Hepatocyte (in vitro differentiated cells): ENCODE results near the gene DNAJC15. TPM values are rescaled to one million over a fixed set of nuclear protein-coding genes. Genes with fewer than 3 reads are reported as not detected.

Experiments
- DNase-seq: peaks from one replicate; pipeline ENCODE4 v3.0.0-alpha.2; 2016; ENCODE audit warnings: low spot score
- H2AFZ ChIP-seq: fragments of 200-600 bp; sonication (generic); 2 replicates; pipeline ENCODE4 v1.6.0; 2016; ENCODE audit warnings: antibody characterized with exemption, mild to moderate bottlenecking
- H3K27ac ChIP-seq: fragments of 200-600 bp; sonication (generic); 2 replicates; pipeline ENCODE4 v1.5.1; 2016; ENCODE audit warnings: mild to moderate bottlenecking
- H3K27me3 ChIP-seq: fragments of 200-600 bp; sonication (generic); 2 replicates; pipeline ENCODE4 v1.6.1; 2016
- H3K36me3 ChIP-seq: fragments of 200-600 bp; sonication (generic); replicated peaks from 2 replicates; pipeline ENCODE4 v1.5.1; 2016; ENCODE audit warnings: low read depth; ENCODE audit not compliant: insufficient read depth
- H3K4me1 ChIP-seq: fragments of 200-600 bp; sonication (generic); 2 replicates; pipeline ENCODE4 v1.5.1; 2016; ENCODE audit warnings: mild to moderate bottlenecking, moderate library complexity; ENCODE audit not compliant: insufficient read depth
- H3K4me2 ChIP-seq: fragments of 200-600 bp; sonication (generic); 2 replicates; pipeline ENCODE4 v1.6.0; 2016
- H3K4me3 ChIP-seq: fragments of 200-600 bp; sonication (generic); 2 replicates; pipeline ENCODE4 v1.5.1; 2016; ENCODE audit warnings: mild to moderate bottlenecking
- H3K79me2 ChIP-seq: fragments of 200-600 bp; sonication (generic); 2 replicates; pipeline ENCODE4 v1.6.0; 2017; ENCODE audit warnings: mild to moderate bottlenecking
- H3K9me2 ChIP-seq: fragments of 200-600 bp; sonication (generic); replicated peaks from 2 replicates; pipeline ENCODE4 v1.6.0; 2017; ENCODE audit warnings: mild to moderate bottlenecking; ENCODE audit not compliant: insufficient read depth
- H3K9me3 ChIP-seq: fragments of 200-600 bp; sonication (generic); 2 replicates; pipeline ENCODE4 v1.5.1; 2016; ENCODE audit warnings: low read depth, mild to moderate bottlenecking
- H4K20me1 ChIP-seq: fragments of 200-600 bp; sonication (generic); 2 replicates; pipeline ENCODE4 v1.6.0; 2016; ENCODE audit warnings: mild to moderate bottlenecking; ENCODE audit not compliant: insufficient read depth, poor library complexity, severe bottlenecking
- EZH2 ChIP-seq: fragments of 200-600 bp; sonication (generic); IDR thresholded peaks from 2 replicates; pipeline ENCODE4 v1.6.1; 2016; ENCODE audit warnings: antibody characterized with exemption, mild to moderate bottlenecking, borderline replicate concordance
- EZH2phosphoT487 ChIP-seq: fragments of 200-600 bp; sonication (generic); IDR thresholded peaks from one replicate; pipeline ENCODE4 v1.6.1; 2018; ENCODE audit warnings: antibody characterized with exemption, mild to moderate bottlenecking, low read depth, moderate library complexity; ENCODE audit not compliant: unreplicated experiment, severe bottlenecking
- WGBS: methylation state at CpG from one replicate; pipeline ENCODE4 v1.1.6; 2016; ENCODE audit warnings: low lambda C conversion rate; ENCODE audit errors: missing lambda C conversion rate; 5-methylcytosine and 5-hydroxymethylcytosine counted together
- polyA plus RNA-seq: library from polyadenylated mRNA; unstranded; fragments of >200 nt; fragmentation: Nextera tagmentation; extraction: Ambion mirVana; gene quantifications from 2 replicates; pipeline ENCODE4 v1.2.1, GENCODE V29; 2016
- total RNA-seq: library from RNA; depleted of rRNA; stranded (reverse); fragments of >200 nt; gene quantifications from 2 replicates; pipeline ENCODE4 v1.2.3, GENCODE V29; 2014
- TF ChIP-seq, protein P1 (sequence below): fragments of 200-600 bp; sonication (generic); IDR thresholded peaks from 2 replicates; pipeline ENCODE4 v1.5.1; 2016; ENCODE audit warnings: antibody characterized with exemption, mild to moderate bottlenecking; ENCODE audit not compliant: poor library complexity

DNAJC15 gene
- 3.5 and 4.3 TPM in 2 replicates for total RNA-seq
- 10.6 and 12.4 TPM in 2 replicates for polyA plus RNA-seq

DNA sequence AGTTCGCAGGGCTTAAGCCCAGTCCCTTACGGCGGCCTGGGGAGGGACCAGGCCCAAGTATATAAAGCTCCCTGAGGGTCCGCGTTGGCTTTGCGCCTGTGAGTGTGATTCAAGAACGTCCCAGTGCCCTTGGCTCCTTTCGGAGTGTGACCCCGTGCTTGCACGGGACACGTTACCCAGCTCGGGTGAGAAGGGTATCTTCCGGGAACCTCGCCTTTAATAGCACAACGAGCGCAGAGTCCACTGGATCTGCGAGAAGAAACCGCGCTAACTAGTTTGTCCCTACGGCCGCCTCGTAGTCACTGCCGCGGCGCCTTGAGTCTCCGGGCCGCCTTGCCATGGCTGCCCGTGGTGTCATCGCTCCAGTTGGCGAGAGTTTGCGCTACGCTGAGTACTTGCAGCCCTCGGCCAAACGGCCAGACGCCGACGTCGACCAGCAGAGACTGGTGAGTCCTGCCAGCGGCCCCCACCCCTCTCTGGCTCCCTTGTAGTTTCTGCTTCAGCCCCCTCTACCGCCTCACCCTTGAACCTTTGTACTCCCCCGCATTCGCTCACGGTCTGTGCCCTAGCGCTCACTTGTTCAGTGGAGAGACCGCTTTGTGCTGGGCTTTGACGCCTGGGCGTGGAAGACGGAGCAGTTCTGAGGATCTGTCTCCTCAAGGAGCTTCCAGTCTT is at the start of gene DNAJC15:
Gene DNAJC15 (plus strand): TSS at position 298 of the 675 bp plus-strand sequence. CDS start 41 bp downstream, at position 339.
- H2AFZ ChIP-seq = no peak within 1 kb of the TSS
- H3K79me2 ChIP-seq = no peaks in the 10 kb centered on the region
- TF ChIP-seq, protein P1, sequence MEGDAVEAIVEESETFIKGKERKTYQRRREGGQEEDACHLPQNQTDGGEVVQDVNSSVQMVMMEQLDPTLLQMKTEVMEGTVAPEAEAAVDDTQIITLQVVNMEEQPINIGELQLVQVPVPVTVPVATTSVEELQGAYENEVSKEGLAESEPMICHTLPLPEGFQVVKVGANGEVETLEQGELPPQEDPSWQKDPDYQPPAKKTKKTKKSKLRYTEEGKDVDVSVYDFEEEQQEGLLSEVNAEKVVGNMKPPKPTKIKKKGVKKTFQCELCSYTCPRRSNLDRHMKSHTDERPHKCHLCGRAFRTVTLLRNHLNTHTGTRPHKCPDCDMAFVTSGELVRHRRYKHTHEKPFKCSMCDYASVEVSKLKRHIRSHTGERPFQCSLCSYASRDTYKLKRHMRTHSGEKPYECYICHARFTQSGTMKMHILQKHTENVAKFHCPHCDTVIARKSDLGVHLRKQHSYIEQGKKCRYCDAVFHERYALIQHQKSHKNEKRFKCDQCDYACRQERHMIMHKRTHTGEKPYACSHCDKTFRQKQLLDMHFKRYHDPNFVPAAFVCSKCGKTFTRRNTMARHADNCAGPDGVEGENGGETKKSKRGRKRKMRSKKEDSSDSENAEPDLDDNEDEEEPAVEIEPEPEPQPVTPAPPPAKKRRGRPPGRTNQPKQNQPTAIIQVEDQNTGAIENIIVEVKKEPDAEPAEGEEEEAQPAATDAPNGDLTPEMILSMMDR = no peak
- TF ChIP-seq EZH2 = no peak
- TF ChIP-seq EZH2phosphoT487 = no peak
- no peaks in the 10 kb centered on the region for H3K36me3 ChIP-seq
- 86% methylated on average over 46 of the region's 48 CpGs for WGBS
- H3K27ac ChIP-seq = peak within 1 kb of the TSS; percentile 38
- peak; percentile 14 for DNase-seq
- peak within 1 kb of the TSS; percentile 26 for H3K4me2 ChIP-seq
- H3K4me1 ChIP-seq = peaks cover 16% of the 10 kb centered on the region
- H3K9me2 ChIP-seq = no peaks in the 10 kb centered on the region
- H3K27me3 ChIP-seq = no peaks in the 10 kb centered on the region
- no peaks in the 10 kb centered on the region for H3K9me3 ChIP-seq
- no peak within 1 kb of the TSS for H3K4me3 ChIP-seq
- no peaks in the 10 kb centered on the region for H4K20me1 ChIP-seq

DNA sequence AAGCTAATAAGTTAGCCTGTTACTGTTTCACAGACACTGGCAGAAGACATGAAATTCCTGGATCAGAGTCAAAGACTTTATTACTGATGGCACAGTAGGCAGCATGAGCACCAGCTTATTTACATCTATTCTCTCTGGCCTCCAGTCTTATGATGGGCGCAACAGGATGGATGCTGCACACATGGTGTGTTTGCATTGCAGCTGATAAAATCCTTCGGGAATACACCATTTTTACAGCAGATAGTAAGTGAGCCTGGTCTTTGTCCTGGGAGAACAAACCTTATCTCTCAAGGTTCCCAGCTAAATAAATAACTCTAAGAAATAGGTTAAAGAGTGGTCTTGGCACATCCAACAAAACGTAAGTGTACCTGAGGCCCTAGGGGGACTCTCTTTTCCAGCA is 47.3 kb upstream of the DNAJC15 start:
- Histone ChIP-seq H3K27me3 (no peaks in the 10 kb centered on the region), H2AFZ (no peak overlapping the region), H3K9me2 (no peaks in the 10 kb centered on the region), H3K4me3 (no peak overlapping the region), H3K79me2 (peaks cover 10% of the 10 kb centered on the region), H3K4me2 (no peak overlapping the region), H3K27ac (no peak overlapping the region), H3K4me1 (peaks cover 2% of the 10 kb centered on the region), H3K9me3 (no peaks in the 10 kb centered on the region), H3K36me3 (no peaks in the 10 kb centered on the region), H4K20me1 (no peaks in the 10 kb centered on the region)
- DNase-seq = peak; percentile 14
- 44% methylated on average over 3 of the region's 3 CpGs for WGBS
- TF ChIP-seq, protein P1 = no peak
- TF ChIP-seq EZH2 (no peak), EZH2phosphoT487 (no peak)

DNA sequence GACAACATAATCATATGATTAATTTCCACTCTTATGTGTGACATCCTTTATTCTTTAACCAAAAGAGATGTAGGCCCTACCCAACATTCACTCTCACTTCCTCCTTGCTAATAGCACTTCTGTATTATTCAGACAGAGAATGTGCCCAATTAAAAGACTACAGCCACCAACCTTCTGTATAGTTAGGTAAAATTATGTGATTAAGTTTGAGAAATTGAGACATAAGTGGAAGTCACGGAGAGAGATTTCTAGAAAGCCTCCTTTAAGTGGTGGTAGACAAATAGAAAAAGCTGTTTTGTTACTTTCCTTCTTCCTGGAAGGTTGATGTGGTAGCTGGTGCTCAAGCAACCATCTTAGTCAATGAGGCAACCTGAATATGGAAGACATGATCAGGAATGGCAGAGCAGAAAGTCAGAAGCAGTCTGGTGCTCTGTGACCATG is 46.1 kb upstream of the DNAJC15 start:
- Histone ChIP-seq H3K4me1 (peaks cover 14% of the 10 kb centered on the region), H3K27me3 (no peaks in the 10 kb centered on the region), H3K27ac (no peak overlapping the region), H3K4me2 (no peak overlapping the region), H4K20me1 (no peaks in the 10 kb centered on the region), H3K36me3 (no peaks in the 10 kb centered on the region), H3K79me2 (peaks cover 10% of the 10 kb centered on the region), H3K9me2 (no peaks in the 10 kb centered on the region), H3K4me3 (no peak overlapping the region), H3K9me3 (no peaks in the 10 kb centered on the region), H2AFZ (no peak overlapping the region)
- TF ChIP-seq, protein P1 = no peak
- no peak for TF ChIP-seq EZH2
- TF ChIP-seq EZH2phosphoT487 = no peak
- DNase-seq = no peak
- WGBS = 83% methylated on average over 1 of the region's 1 CpG
